HEK293 (cell line): ENCODE measurements around the gene RBBP7.

Experiments
- CTCF ChIA-PET: fragments of 350-600 bp; formaldehyde crosslinking; extraction: SDS; loops from one replicate; lab custom pipeline; 2021; ENCODE audit warnings: antibody characterized with exemption; lab: Yijun Ruan, JAX
- POLR2A ChIA-PET: fragments of 300-600 bp; formaldehyde crosslinking; extraction: SDS; loops from one replicate; lab custom pipeline; 2020; ENCODE audit warnings: antibody characterized with exemption, inconsistent platforms; lab: Yijun Ruan, JAX
- H3K27ac ChIP-seq: fragments of 200-500 bp; sonication (Bioruptor generic); 2 replicates; pipeline ENCODE4 v1.5.1; 2014; ENCODE audit warnings: low read depth, low read length, control low read depth, inconsistent platforms; ENCODE audit errors: extremely low read depth
- H3K36me3 ChIP-seq, 2 experiments: fragments of 200-500 bp in 1 of 2; sonication (Bioruptor generic) in 1 of 2; 1 replicate in 1 of 2; 2 replicates in 1 of 2; pipeline ENCODE4 v1.5.1; 2014 to 2017; ENCODE audit warnings: inconsistent platforms in 2 of 2, low read length in 2 of 2; ENCODE audit not compliant: control insufficient read depth in 2 of 2, insufficient read depth in 1 of 2
- H3K4me1 ChIP-seq: fragments of 200-500 bp; sonication (Bioruptor generic); 2 replicates; pipeline ENCODE4 v1.5.1; 2014; ENCODE audit warnings: mild to moderate bottlenecking, low read length, inconsistent platforms; ENCODE audit not compliant: control insufficient read depth, insufficient read depth
- H3K4me3 ChIP-seq: 2 replicates; pipeline ENCODE4 v1.5.1; 2011; ENCODE audit warnings: low read depth, mild to moderate bottlenecking, control low read depth, low read length, moderate library complexity
- H3K9me3 ChIP-seq: fragments of 200-500 bp; sonication (Bioruptor generic); 2 replicates; pipeline ENCODE4 v1.5.1; 2014; ENCODE audit warnings: low read depth, low read length, inconsistent platforms; ENCODE audit not compliant: control insufficient read depth, insufficient read depth
- OVOL3 ChIP-seq: fragments of 450-650 bp; formaldehyde crosslinking; IDR thresholded peaks from 2 replicates; pipeline ENCODE4 v1.5.1; 2016; ENCODE audit warnings: missing biosample characterization, missing genetic modification characterization
- PRDM1 ChIP-seq: fragments of 450-650 bp; formaldehyde crosslinking; IDR thresholded peaks from 2 replicates; pipeline ENCODE4; 2016; ENCODE audit warnings: missing biosample characterization, missing genetic modification characterization
- SCRT2 ChIP-seq: fragments of 450-650 bp; formaldehyde crosslinking; IDR thresholded peaks from 2 replicates; pipeline ENCODE4 v1.5.1; 2016; ENCODE audit warnings: missing biosample characterization, missing genetic modification characterization
- SP7 ChIP-seq: fragments of 450-650 bp; formaldehyde crosslinking; IDR thresholded peaks from 2 replicates; pipeline ENCODE4 v1.5.1; 2016; ENCODE audit warnings: missing biosample characterization, missing genetic modification characterization
- ZNF214 ChIP-seq: fragments of 450-650 bp; formaldehyde crosslinking; IDR thresholded peaks from 2 replicates; pipeline ENCODE4 v1.5.1; 2017; ENCODE audit warnings: missing biosample characterization, mild to moderate bottlenecking, missing genetic modification characterization, borderline replicate concordance
- ZNF221 ChIP-seq: fragments of 450-650 bp; formaldehyde crosslinking; IDR thresholded peaks from 2 replicates; pipeline ENCODE4 v1.5.1; 2017; ENCODE audit warnings: missing biosample characterization, missing genetic modification characterization, borderline replicate concordance
- ZNF248 ChIP-seq: fragments of 450-650 bp; formaldehyde crosslinking; IDR thresholded peaks from 2 replicates; pipeline ENCODE4 v1.5.1; 2017; ENCODE audit warnings: missing biosample characterization, missing genetic modification characterization
- ZNF335 ChIP-seq: fragments of 450-650 bp; formaldehyde crosslinking; conservative IDR thresholded peaks from 2 replicates; pipeline ENCODE4 v1.5.1; 2016; ENCODE audit warnings: missing biosample characterization, missing genetic modification characterization
- ZNF37A ChIP-seq: fragments of 450-650 bp; IDR thresholded peaks from 2 replicates; pipeline ENCODE4 v1.5.1; 2018; ENCODE audit warnings: missing biosample characterization, missing genetic modification characterization
- ZNF555 ChIP-seq: fragments of 450-650 bp; formaldehyde crosslinking; conservative IDR thresholded peaks from 2 replicates; pipeline ENCODE4 v1.5.1; 2017; ENCODE audit warnings: missing biosample characterization, mild to moderate bottlenecking, missing genetic modification characterization, inconsistent platforms
- ZNF558 ChIP-seq: fragments of 450-650 bp; formaldehyde crosslinking; IDR thresholded peaks from 2 replicates; pipeline ENCODE4 v1.5.1; 2016; ENCODE audit warnings: missing biosample characterization, missing genetic modification characterization
- ZNF560 ChIP-seq: fragments of 450-650 bp; formaldehyde crosslinking; IDR thresholded peaks from 2 replicates; pipeline ENCODE4 v1.5.1; 2017; ENCODE audit warnings: missing biosample characterization, missing genetic modification characterization, borderline replicate concordance
- ZNF623 ChIP-seq: fragments of 450-650 bp; formaldehyde crosslinking; IDR thresholded peaks from 2 replicates; pipeline ENCODE4 v1.5.1; 2016; ENCODE audit warnings: missing biosample characterization, missing genetic modification characterization
- ZNF654 ChIP-seq: fragments of 450-650 bp; formaldehyde crosslinking; IDR thresholded peaks from 2 replicates; pipeline ENCODE4 v1.5.1; 2016; ENCODE audit warnings: low read depth, missing biosample characterization, missing genetic modification characterization
- ZNF658 ChIP-seq: fragments of 450-650 bp; formaldehyde crosslinking; IDR thresholded peaks from 2 replicates; pipeline ENCODE4; 2016; ENCODE audit warnings: missing biosample characterization, missing genetic modification characterization
- ZNF76 ChIP-seq: fragments of 450-650 bp; formaldehyde crosslinking; IDR thresholded peaks from 2 replicates; pipeline ENCODE4; 2016; ENCODE audit warnings: low read depth, missing biosample characterization, missing genetic modification characterization, borderline replicate concordance
- ZNF768 ChIP-seq: fragments of 450-650 bp; formaldehyde crosslinking; IDR thresholded peaks from 2 replicates; pipeline ENCODE4 v1.5.1; 2018; ENCODE audit warnings: missing biosample characterization, mild to moderate bottlenecking, missing genetic modification characterization
- ZNF777 ChIP-seq: fragments of 450-650 bp; formaldehyde crosslinking; IDR thresholded peaks from 2 replicates; pipeline ENCODE4 v1.5.1; 2017; ENCODE audit warnings: missing biosample characterization, missing genetic modification characterization, borderline replicate concordance
- ZNF785 ChIP-seq: fragments of 450-650 bp; formaldehyde crosslinking; IDR thresholded peaks from 2 replicates; pipeline ENCODE4 v1.5.1; 2016; ENCODE audit warnings: missing biosample characterization, missing genetic modification characterization
- ZNF792 ChIP-seq: fragments of 450-650 bp; formaldehyde crosslinking; IDR thresholded peaks from 2 replicates; pipeline ENCODE4 v1.5.1; 2016; ENCODE audit warnings: missing biosample characterization, missing genetic modification characterization
- ZSCAN23 ChIP-seq: fragments of 450-650 bp; formaldehyde crosslinking; IDR thresholded peaks from 2 replicates; pipeline ENCODE4 v1.5.1; 2016; ENCODE audit warnings: missing biosample characterization, missing genetic modification characterization
- ZSCAN30 ChIP-seq: fragments of 450-650 bp; IDR thresholded peaks from 2 replicates; pipeline ENCODE4 v1.5.1; 2018; ENCODE audit warnings: missing biosample characterization, mild to moderate bottlenecking, missing genetic modification characterization, moderate library complexity
- TF ChIP-seq, protein P1 (sequence below): sonication (generic); formaldehyde crosslinking; IDR thresholded peaks from 2 replicates; pipeline ENCODE4 v1.8.1; 2022; ENCODE audit warnings: mild to moderate bottlenecking, moderate library complexity, missing genetic modification reagents

The RBBP7 gene

DNA sequence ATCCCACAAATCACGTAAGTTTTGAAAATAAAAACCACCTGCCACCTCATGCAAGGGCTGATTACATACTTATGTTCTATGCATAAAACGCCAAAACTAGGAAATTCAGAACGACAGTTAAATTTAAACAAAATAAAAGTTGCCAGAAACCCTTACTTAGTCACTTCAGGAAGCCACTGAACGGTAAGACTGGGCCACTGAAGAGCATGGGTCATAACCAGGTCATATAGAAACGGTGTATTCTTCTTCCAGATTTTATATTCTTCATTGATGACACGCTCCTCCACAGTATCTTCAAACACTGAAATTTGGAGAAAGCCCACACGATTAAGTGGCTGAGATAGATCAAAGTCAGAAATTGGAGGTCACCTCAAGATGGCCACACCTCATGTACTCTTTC, 1.2 kb downstream of the RBBP7 start (continued):
- TF ChIP-seq ZNF560 (tag by site-specific recombination): no peak

DNA sequence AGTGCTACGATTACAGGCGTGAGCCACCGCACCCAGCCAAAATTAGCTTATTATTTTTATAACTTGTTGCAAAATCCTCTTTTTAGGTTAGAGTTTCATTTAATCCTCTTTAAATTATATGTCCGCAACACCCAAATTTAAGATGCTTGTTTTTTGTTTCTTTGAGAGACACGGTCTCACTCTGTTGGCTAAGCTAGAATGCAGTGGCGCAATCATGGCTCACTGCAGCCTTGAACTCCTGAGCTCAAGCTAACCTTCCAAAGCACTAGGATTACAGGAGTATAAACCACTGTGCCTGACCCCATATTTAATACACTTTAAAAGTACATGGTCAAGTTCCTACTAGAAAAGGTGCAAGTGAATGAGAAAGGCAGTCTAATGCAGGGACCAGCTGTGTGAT, 2.2 kb downstream of the RBBP7 start:
- H3K27ac ChIP-seq: no peak overlapping the region
- H3K4me3 ChIP-seq: peak overlapping the region; percentile 98
- CTCF ChIA-PET: interaction anchor here (0.9 to 1.9 kb wide), 2 partner anchors 15 to 24 kb away, joined by 3 to 12 read pairs; no protein-coding TSS in a partner anchor
- H3K36me3 ChIP-seq: peaks cover 52 to 58% of the 10 kb centered on the region in 2 experiments
- TF ChIP-seq ZNF335 (tag by site-specific recombination) (no peak), ZSCAN23 (no peak), ZSCAN30 (no peak), PRDM1 (tag by site-specific recombination) (peak; percentile 57; the same call in 1 of the 2 replicates)
- TF ChIP-seq, all 188 proteins: peak for 1
- Histone ChIP-seq H3K9me3 (no peaks in the 10 kb centered on the region), H3K4me1 (peaks cover 8% of the 10 kb centered on the region)
- POLR2A ChIA-PET: interaction anchor here (0.6 to 1.3 kb wide), 7 partner anchors 9 to 124 kb away, joined by 3 to 5 read pairs (median 4); no protein-coding TSS in a partner anchor

DNA sequence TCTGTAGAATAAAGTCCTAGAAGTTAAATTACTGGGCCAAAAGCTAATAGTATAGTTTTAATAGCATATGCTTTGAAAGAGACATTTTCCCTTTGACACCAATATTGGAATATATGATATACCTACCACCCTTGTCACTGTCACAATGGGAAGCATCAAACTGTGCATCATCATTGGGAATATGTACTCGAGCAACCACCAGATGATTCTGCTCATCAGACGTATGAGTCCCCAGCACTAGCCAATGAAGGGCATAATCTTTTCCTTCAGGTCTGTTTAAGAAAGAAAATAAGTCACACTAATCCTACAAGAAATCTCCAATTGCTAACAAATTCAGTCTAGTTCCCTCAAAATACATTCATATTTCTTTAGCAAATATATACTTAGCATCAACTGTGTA, 7.3 kb downstream of the RBBP7 start:
- H3K27ac ChIP-seq: no peak overlapping the region
- H3K9me3 ChIP-seq: no peaks in the 10 kb centered on the region
- peaks cover 84 to 98% of the 10 kb centered on the region in 2 experiments for H3K36me3 ChIP-seq
- POLR2A ChIA-PET: interaction anchor here (0.6 to 0.7 kb wide), 2 partner anchors 23 to 49 kb away, joined by 3 read pairs; no protein-coding TSS in a partner anchor
- TF ChIP-seq SCRT2 (tag by site-specific recombination): no peak
- TF ChIP-seq ZNF214 (tag by site-specific recombination): no peak
- TF ChIP-seq, protein P1, sequence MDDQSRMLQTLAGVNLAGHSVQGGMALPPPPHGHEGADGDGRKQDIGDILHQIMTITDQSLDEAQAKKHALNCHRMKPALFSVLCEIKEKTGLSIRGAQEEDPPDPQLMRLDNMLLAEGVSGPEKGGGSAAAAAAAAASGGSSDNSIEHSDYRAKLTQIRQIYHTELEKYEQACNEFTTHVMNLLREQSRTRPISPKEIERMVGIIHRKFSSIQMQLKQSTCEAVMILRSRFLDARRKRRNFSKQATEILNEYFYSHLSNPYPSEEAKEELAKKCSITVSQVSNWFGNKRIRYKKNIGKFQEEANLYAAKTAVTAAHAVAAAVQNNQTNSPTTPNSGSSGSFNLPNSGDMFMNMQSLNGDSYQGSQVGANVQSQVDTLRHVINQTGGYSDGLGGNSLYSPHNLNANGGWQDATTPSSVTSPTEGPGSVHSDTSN (CRISPR knock-in tag): no peak
- no peak for TF ChIP-seq ZNF654 (tag by site-specific recombination)
- no peak for TF ChIP-seq ZNF76
- TF ChIP-seq ZNF785 (tag by site-specific recombination): no peak
- no peak for TF ChIP-seq ZNF623 (tag by site-specific recombination)
- no peak for TF ChIP-seq ZNF555 (tag by site-specific recombination)
- no peak for TF ChIP-seq SP7 (tag by site-specific recombination)
- TF ChIP-seq ZNF777 (tag by site-specific recombination): no peak
- TF ChIP-seq ZNF792: no peak
- no peak for TF ChIP-seq ZNF768 (tag by site-specific recombination)
- TF ChIP-seq ZNF558 (tag by site-specific recombination): no peak
- no peak for TF ChIP-seq ZNF248 (tag by site-specific recombination)
- TF ChIP-seq ZNF221: no peak
- no peak for TF ChIP-seq ZNF658 (tag by site-specific recombination)
- TF ChIP-seq OVOL3 (tag by site-specific recombination): no peak
- no peak for TF ChIP-seq ZNF37A (tag by site-specific recombination)
- TF ChIP-seq, all 188 proteins: peak for 0
- peaks cover 8% of the 10 kb centered on the region for H3K4me1 ChIP-seq
- CTCF ChIA-PET: no interaction called here
- no peak overlapping the region for H3K4me3 ChIP-seq
